ENCODE measurements around the gene CHGA. TPM values are rescaled to one million over a fixed set of nuclear protein-coding genes. Genes with fewer than 3 reads are reported as not detected.

Gene CHGA
- total RNA-seq, 1 donor: 0.18 TPM

DNA sequence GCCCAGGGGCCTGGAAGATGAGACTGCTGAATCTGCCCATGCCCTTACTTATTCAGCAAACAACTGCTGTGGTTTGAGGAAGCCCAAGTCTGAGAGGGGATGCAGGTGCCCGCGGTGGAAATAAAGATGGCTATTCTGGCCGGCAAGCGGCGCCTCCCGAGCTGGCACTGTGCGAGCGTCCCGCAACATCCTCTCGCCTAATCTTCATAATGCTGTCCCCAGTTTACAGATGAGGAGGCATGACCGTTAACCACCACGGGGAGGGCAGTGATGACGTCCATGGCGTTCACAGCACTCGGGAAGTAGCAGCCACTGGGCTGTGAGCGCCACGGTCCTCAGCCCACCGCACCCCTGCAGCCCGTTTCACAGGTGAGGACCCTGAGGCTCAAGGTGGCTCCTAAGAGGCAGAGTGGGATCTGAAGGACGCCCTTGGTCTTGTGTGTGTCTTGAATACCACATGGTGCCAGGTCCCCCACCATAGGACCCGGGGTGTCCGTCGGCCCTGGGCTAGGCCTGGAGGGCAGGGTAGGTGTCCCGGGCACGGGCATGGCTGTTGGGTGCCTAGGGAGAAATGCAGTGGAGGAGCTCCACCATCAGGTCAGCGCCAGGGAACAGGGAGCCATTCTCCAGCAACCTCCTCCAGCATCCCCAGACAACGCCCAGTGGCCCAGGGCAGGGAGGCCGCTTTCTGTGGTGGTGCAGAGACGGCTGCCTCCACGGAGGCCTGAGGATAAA is 20.2 kb downstream of the CHGA start:
- H3K4me3 ChIP-seq (ENCODE audit: low read depth, low read length): no peak overlapping the region
- DNase-seq (ENCODE audit: low read depth): no peak
- TF ChIP-seq, protein P1, sequence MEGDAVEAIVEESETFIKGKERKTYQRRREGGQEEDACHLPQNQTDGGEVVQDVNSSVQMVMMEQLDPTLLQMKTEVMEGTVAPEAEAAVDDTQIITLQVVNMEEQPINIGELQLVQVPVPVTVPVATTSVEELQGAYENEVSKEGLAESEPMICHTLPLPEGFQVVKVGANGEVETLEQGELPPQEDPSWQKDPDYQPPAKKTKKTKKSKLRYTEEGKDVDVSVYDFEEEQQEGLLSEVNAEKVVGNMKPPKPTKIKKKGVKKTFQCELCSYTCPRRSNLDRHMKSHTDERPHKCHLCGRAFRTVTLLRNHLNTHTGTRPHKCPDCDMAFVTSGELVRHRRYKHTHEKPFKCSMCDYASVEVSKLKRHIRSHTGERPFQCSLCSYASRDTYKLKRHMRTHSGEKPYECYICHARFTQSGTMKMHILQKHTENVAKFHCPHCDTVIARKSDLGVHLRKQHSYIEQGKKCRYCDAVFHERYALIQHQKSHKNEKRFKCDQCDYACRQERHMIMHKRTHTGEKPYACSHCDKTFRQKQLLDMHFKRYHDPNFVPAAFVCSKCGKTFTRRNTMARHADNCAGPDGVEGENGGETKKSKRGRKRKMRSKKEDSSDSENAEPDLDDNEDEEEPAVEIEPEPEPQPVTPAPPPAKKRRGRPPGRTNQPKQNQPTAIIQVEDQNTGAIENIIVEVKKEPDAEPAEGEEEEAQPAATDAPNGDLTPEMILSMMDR (IDR thresholded peaks at IDR 0.05; ENCODE audit: insufficient read depth, low read length): no peak

DNA sequence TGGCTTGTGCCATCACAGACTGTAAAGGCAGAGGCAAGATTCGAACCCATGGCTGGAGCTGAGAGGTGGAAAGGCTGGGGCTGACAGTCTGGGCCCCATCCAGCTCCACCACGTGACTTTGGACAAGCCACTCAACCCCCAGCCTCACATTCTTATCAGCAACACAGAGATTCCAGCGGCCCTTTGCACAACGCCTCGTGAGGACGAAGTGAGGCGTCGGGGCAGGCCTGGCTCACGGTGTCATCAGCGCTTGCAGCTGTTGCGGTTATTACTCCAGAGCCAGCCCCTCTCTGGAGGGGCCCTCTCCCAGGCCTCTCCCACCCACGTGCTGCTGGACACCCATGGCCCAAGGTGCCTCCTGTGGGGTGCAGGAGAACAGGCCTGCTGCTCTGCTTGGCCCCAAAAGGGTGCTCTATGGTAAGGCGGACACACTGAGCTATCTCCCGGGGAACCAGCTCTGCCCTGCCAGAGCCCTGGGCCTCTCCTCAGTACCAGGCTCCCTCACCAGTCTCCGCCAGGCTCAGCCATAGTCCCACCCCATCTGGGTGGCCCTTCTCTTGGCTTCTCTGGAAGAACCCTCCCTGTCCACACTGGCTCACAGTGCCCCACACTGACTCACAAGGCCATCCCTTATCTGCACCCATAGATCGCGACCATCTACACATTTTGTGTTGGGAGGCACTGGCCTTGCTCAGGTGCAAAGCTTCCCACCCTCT is 21.1 kb downstream of the CHGA start:
- no peak for DNase-seq (ENCODE audit: low read depth)
- TF ChIP-seq, protein P1 (IDR thresholded peaks at IDR 0.05; ENCODE audit: insufficient read depth, low read length): no peak
- H3K4me3 ChIP-seq (ENCODE audit: low read depth, low read length): no peak overlapping the region

DNA sequence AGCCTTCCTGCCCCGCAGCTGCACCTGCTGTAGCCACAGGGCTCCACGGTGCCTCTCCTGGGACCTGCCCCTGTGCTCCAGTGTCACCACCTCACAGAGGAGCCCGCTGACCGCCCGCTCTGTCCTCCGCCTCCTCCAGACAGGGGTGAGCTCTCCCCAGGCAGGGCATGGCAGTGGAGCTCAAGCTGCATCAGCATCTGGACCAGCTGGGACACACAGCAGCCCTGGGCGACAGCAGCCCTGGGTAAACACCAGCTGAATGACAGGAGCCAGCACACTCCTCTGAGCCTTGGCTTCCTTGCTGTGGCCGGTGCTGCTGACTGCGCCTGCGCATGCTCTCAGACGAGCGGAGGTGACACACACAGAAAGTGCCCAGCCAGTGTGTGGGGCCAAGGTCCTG is 22.0 kb downstream of the CHGA start:
- no peak for DNase-seq (ENCODE audit: low read depth)
- TF ChIP-seq, protein P1 (IDR thresholded peaks at IDR 0.05; ENCODE audit: insufficient read depth, low read length): no peak
- no peak overlapping the region for H3K4me3 ChIP-seq (ENCODE audit: low read depth, low read length)

DNA sequence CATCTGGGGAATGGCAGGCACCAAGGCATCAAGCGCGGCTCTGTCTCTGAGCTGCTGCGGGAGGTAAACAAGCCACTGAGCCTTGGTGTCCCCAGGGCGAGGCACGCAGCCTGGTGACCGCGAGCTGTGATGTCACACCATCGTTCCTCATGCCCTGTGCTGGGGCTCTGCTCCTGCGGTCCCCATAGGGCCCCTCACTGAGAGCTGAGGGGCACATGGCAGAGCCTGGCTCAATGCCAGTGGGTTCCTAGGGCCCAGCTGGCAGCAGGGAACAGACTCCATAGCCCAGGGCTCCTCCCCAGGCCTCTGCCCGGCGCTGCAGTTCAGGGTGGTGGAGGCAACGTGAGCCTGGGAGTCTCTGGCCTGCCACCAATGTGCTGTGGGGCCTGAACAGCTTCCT is 22.6 kb downstream of the CHGA start:
- no peak for DNase-seq (ENCODE audit: low read depth)
- H3K4me3 ChIP-seq (ENCODE audit: low read depth, low read length): no peak overlapping the region
- TF ChIP-seq, protein P1 (IDR thresholded peaks at IDR 0.05; ENCODE audit: insufficient read depth, low read length): no peak

DNA sequence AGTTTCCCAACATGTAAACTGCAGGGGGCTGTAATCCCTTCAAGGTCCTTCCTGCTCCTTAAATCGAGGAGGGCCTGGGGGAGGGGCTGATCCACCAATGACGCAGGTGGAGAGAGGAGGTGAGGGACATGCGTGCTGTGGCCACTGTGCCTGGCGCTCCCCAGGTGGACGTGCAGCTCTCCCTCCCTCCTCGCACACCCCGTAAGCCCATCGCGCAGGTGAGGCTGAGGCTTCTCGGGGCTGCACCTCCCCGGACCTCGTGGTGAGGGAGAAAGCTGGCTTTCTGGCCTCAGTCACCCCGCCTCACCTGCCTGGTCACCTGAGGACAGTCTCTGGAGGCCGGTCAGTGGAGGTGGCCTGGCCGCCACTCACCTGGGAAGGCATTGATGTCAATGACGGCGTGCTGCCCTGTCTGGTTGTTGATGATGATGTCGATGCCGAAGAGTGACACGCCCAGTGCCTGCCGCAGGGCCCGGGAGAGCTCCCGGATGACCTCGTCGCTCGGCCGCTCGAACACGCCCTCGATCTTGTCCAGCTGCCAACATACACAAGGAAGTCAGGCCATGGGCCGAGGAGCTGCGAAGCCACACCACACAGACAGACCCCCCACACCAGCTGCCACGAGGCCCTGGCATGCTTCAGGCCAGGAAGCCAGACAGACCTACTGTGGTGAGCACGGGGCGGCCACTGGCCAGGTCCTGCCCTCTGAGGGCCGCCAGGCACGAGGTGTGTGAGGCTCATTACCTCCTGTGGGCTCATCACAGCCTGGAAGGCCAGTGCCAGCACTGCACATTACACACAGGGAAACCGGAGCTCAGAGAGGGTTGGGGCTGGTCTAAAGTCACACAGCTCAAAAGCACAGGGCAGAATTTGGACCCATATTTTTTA is 23.3 kb downstream of the CHGA start:
- TF ChIP-seq, protein P1 (IDR thresholded peaks at IDR 0.05; ENCODE audit: insufficient read depth, low read length): no peak
- peak; percentile 68 for DNase-seq (ENCODE audit: low read depth)
- no peak overlapping the region for H3K4me3 ChIP-seq (ENCODE audit: low read depth, low read length)

DNA sequence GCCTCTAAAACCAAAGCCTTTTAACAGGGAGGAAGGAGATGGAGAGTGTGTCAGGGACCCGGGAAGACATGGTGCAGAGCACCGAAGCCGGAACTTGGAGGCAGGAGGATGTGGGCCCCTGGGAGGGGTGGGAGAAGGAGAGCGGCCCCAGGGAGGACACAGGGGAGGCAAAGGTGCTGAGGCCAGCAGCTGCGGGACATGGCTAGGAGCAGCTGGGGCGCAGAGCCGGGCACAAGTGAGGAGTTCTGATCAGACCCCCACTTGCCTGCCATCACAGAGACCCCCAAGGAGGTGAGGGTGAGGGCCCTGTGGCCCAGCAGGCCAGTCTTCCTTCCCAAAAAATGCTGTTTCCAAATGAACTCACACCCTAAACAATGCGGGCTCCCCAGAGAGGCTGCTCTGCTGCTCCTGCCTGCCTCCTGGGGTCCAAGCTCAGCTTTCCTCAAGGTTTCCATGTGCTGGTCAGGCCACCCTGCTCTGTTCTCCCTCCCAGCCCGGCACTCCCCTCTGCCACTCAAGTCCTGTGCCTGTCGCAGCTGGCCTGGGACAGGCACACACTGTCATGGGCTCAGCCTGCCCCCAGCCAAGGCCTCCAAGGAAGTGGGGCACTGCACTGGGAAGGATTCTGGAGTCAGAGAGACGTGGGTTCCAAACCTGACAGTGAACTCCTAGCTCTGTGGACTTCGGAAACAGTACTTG is 24.0 kb downstream of the CHGA start:
- DNase-seq (ENCODE audit: low read depth): no peak
- TF ChIP-seq, protein P1 (IDR thresholded peaks at IDR 0.05; ENCODE audit: insufficient read depth, low read length): no peak
- no peak overlapping the region for H3K4me3 ChIP-seq (ENCODE audit: low read depth, low read length)

Measured in fibroblast of the aortic adventitia (primary cell).